Activated naive CD4-positive, alpha-beta T cell treated with anti-CD3 and anti-CD28 coated beads for 36 hours (primary cell): Measurements from ENCODE around the gene AP1M2. TPM values are rescaled to one million over a fixed set of nuclear protein-coding genes. Genes with fewer than 3 reads are reported as not detected.
"Not testable (repeated sequence)": the region's sequence is repeated elsewhere in the genome, so short reads cannot be mapped to it uniquely, and the experiment has no call there.

Source experiments
- CTCF ChIA-PET: fragments of 350-600 bp; sonication (Branson Sonifier 250); formaldehyde crosslinking; loops from one replicate; lab custom pipeline; 2021; ENCODE audit warnings: antibody characterized with exemption; lab: Charles Lee
- DNase-seq: peaks from one replicate; pipeline ENCODE4 v3.0.0-alpha.2; 2020
- H3K27ac Mint-ChIP-seq: one replicate; pipeline ENCODE4 v1.8.0; 2021; ENCODE audit warnings: mild to moderate bottlenecking, mixed read lengths
- H3K27me3 Mint-ChIP-seq: one replicate; pipeline ENCODE4 v1.8.0; 2021; ENCODE audit warnings: low read depth, mixed read lengths
- H3K36me3 Mint-ChIP-seq: one replicate; pipeline ENCODE4 v1.8.0; 2021; ENCODE audit warnings: low read depth, mixed read lengths
- H3K4me1 Mint-ChIP-seq: one replicate; pipeline ENCODE4 v1.8.0; 2021; ENCODE audit warnings: low read depth, mixed read lengths
- H3K4me3 Mint-ChIP-seq: one replicate; pipeline ENCODE4 v1.8.0; 2021; ENCODE audit warnings: mild to moderate bottlenecking, moderate library complexity, mixed read lengths
- H3K9me3 Mint-ChIP-seq: one replicate; pipeline ENCODE4 v1.8.0; 2021; ENCODE audit warnings: mixed read lengths
- intact Hi-C: fragments of 100-400 bp; cut with micrococcal nuclease; formaldehyde crosslinking; loops from one replicate; pipeline ENCODE4 v1.15.1; 2023
- total RNA-seq, 2 experiments: library from RNA; stranded (reverse); gene quantifications; one replicate each; pipeline ENCODE4 v1.2.3, GENCODE V29; 2021

The AP1M2 gene
- total RNA-seq, 2 experiments from 2014 or later, result not detected

- Mint-ChIP-seq H3K4me3 (peak overlapping the region; percentile 85), H3K4me1 (peaks cover 14% of the 10 kb centered on the region), H3K36me3 (peaks cover 5% of the 10 kb centered on the region), H3K27me3 (no peaks in the 10 kb centered on the region), H3K9me3 (no peaks in the 10 kb centered on the region), H3K27ac (peak overlapping the region; percentile 84)
- CTCF ChIA-PET, result interaction anchor here (0.6 to 2.1 kb wide), 2 partner anchors 38 to 52 kb away, joined by 3 to 8 read pairs; no protein-coding TSS in a partner anchor
- intact Hi-C loops, result no loop called here
- peak; percentile 25 for DNase-seq
Observed at GRCh38 chr19:10544753-10545251, 42.3 kb downstream of the AP1M2 start.

- peaks cover 14% of the 10 kb centered on the region for H3K4me1 Mint-ChIP-seq
- CTCF ChIA-PET, result interaction anchor here (2.1 kb wide), 1 partner anchor 38 kb away, joined by 8 read pairs; no protein-coding TSS in a partner anchor
- peak overlapping the region; percentile 84 for H3K27ac Mint-ChIP-seq
- intact Hi-C loops, result no loop called here
- peaks cover 5% of the 10 kb centered on the region for H3K36me3 Mint-ChIP-seq
- no peaks in the 10 kb centered on the region for H3K27me3 Mint-ChIP-seq
- no peaks in the 10 kb centered on the region for H3K9me3 Mint-ChIP-seq
- DNase-seq, result peak; percentile 30
- peak overlapping the region; percentile 85 for H3K4me3 Mint-ChIP-seq
Observed at GRCh38 chr19:10544242-10544752, 42.8 kb downstream of the AP1M2 start.

GRCh38 chr19:10543420-10544241 is 43.5 kb downstream of the AP1M2 start, which contains the start of gene ATG4D:
Gene ATG4D (plus strand): TSS chr19:10543904. CDS start chr19:10544091, 187 bp downstream.
- H3K9me3 Mint-ChIP-seq, result no peaks in the 10 kb centered on the region
- peak; percentile 78 for DNase-seq
- peaks cover 16% of the 10 kb centered on the region for H3K4me1 Mint-ChIP-seq
- CTCF ChIA-PET, result interaction anchor here (1.3 to 3.5 kb wide), 2 partner anchors 28 to 38 kb away, joined by 4 to 28 read pairs; no protein-coding TSS in a partner anchor
- H3K36me3 Mint-ChIP-seq, result peaks cover 5% of the 10 kb centered on the region
- H3K27ac Mint-ChIP-seq, result peak within 1 kb of the TSS; percentile 84
- H3K27me3 Mint-ChIP-seq, result peaks cover 5% of the 10 kb centered on the region
- peak within 1 kb of the TSS; percentile 85 for H3K4me3 Mint-ChIP-seq
- intact Hi-C loops, result loop anchor here (1.0 to 2.0 kb wide), 3 partner anchors 23 to 112 kb away; partner anchors contain the start of gene KRI1

GRCh38 chr19:10543059-10543419 is 44.1 kb downstream of the AP1M2 start:
- H3K27me3 Mint-ChIP-seq, result peaks cover 11% of the 10 kb centered on the region
- peaks cover 16% of the 10 kb centered on the region for H3K4me1 Mint-ChIP-seq
- no peaks in the 10 kb centered on the region for H3K9me3 Mint-ChIP-seq
- peak overlapping the region; percentile 78 for H3K4me3 Mint-ChIP-seq
- peaks cover 5% of the 10 kb centered on the region for H3K36me3 Mint-ChIP-seq
- DNase-seq, result no peak
- intact Hi-C loops, result loop anchor here (1.0 to 2.0 kb wide), 3 partner anchors 23 to 112 kb away; partner anchors contain the start of gene KRI1
- CTCF ChIA-PET, result interaction anchor here (0.7 to 3.5 kb wide), 5 partner anchors 18 to 37 kb away, joined by 3 to 28 read pairs (median 4); no protein-coding TSS in a partner anchor
- peak overlapping the region; percentile 59 for H3K27ac Mint-ChIP-seq

GRCh38 chr19:10539016-10539415 is 48.1 kb downstream of the AP1M2 start:
- H3K9me3 Mint-ChIP-seq, CTCF ChIA-PET, intact Hi-C loops, H3K4me3 Mint-ChIP-seq, DNase-seq, H3K4me1 Mint-ChIP-seq, H3K27ac Mint-ChIP-seq, H3K36me3 Mint-ChIP-seq: not testable (repeated sequence)
- peaks cover 15% of the 10 kb centered on the region for H3K27me3 Mint-ChIP-seq

GRCh38 chr19:10538204-10538983 is 48.7 kb downstream of the AP1M2 start:
- peaks cover 5% of the 10 kb centered on the region for H3K4me1 Mint-ChIP-seq
- no peak overlapping the region for H3K27ac Mint-ChIP-seq
- DNase-seq, result no peak
- H3K27me3 Mint-ChIP-seq, result peaks cover 15% of the 10 kb centered on the region
- no peaks in the 10 kb centered on the region for H3K36me3 Mint-ChIP-seq
- intact Hi-C loops, result no loop called here
- CTCF ChIA-PET, result interaction anchor here (0.9 kb wide), 1 partner anchor 25 kb away, joined by 3 read pairs; no protein-coding TSS in a partner anchor
- H3K4me3 Mint-ChIP-seq, result no peak overlapping the region
- H3K9me3 Mint-ChIP-seq, result no peaks in the 10 kb centered on the region

GRCh38 chr19:10537668-10538067 is 49.4 kb downstream of the AP1M2 start:
- no peak overlapping the region for H3K27ac Mint-ChIP-seq
- H3K4me3 Mint-ChIP-seq, result no peak overlapping the region
- H3K27me3 Mint-ChIP-seq, result peaks cover 15% of the 10 kb centered on the region
- no peaks in the 10 kb centered on the region for H3K9me3 Mint-ChIP-seq
- CTCF ChIA-PET, result interaction anchor here (0.6 to 0.9 kb wide), 2 partner anchors 25 to 34 kb away, joined by 3 to 6 read pairs; no protein-coding TSS in a partner anchor
- intact Hi-C loops, result no loop called here
- H3K4me1 Mint-ChIP-seq, result peaks cover 2% of the 10 kb centered on the region
- H3K36me3 Mint-ChIP-seq, result no peaks in the 10 kb centered on the region
- DNase-seq, result no peak

- no peaks in the 10 kb centered on the region for H3K36me3 Mint-ChIP-seq
- peaks cover 15% of the 10 kb centered on the region for H3K27me3 Mint-ChIP-seq
- CTCF ChIA-PET, result interaction anchor here (0.7 to 1.7 kb wide), 5 partner anchors 13 to 165 kb away, joined by 3 to 10 read pairs (median 3); partner anchors contain the start of gene QTRT1
Observed at GRCh38 chr19:10535613-10536012, 51.5 kb downstream of the AP1M2 start.

GRCh38 chr19:10533646-10534386 is 53.3 kb downstream of the AP1M2 start:
- DNase-seq, result no peak
- peaks cover under 1% of the 10 kb centered on the region for H3K4me1 Mint-ChIP-seq
- no peak overlapping the region for H3K27ac Mint-ChIP-seq
- H3K9me3 Mint-ChIP-seq, result peaks cover 2% of the 10 kb centered on the region
- intact Hi-C loops, result no loop called here
- CTCF ChIA-PET, result interaction anchor here (0.8 to 1.7 kb wide), 3 partner anchors 22 to 166 kb away, joined by 3 to 10 read pairs (median 3); no protein-coding TSS in a partner anchor
- H3K27me3 Mint-ChIP-seq, result peaks cover 12% of the 10 kb centered on the region
- H3K4me3 Mint-ChIP-seq, result no peak overlapping the region
- no peaks in the 10 kb centered on the region for H3K36me3 Mint-ChIP-seq

More at GRCh38 chr19:10535613-10536012, 51.5 kb downstream of the AP1M2 start:
- DNase-seq, result no peak
- Mint-ChIP-seq H3K9me3 (peaks cover 2% of the 10 kb centered on the region), H3K4me3 (no peak overlapping the region), H3K4me1 (peaks cover 2% of the 10 kb centered on the region), H3K27ac (no peak overlapping the region)
- intact Hi-C loops, result no loop called here

GRCh38 chr19:10532457-10532856 is 54.7 kb downstream of the AP1M2 start:
- intact Hi-C loops, result no loop called here
- DNase-seq, result no peak
- H3K4me1 Mint-ChIP-seq, result no peaks in the 10 kb centered on the region
- H3K9me3 Mint-ChIP-seq, result peaks cover 2% of the 10 kb centered on the region
- CTCF ChIA-PET, result interaction anchor here (0.7 to 0.9 kb wide), 2 partner anchors 10 to 233 kb away, joined by 3 read pairs; no protein-coding TSS in a partner anchor
- H3K4me3 Mint-ChIP-seq, result no peak overlapping the region
- H3K27me3 Mint-ChIP-seq, result peaks cover 3% of the 10 kb centered on the region
- H3K36me3 Mint-ChIP-seq, result no peaks in the 10 kb centered on the region
- H3K27ac Mint-ChIP-seq, result no peak overlapping the region

- H3K4me1 Mint-ChIP-seq, H3K4me3 Mint-ChIP-seq, H3K27me3 Mint-ChIP-seq, intact Hi-C loops, H3K9me3 Mint-ChIP-seq, H3K36me3 Mint-ChIP-seq, H3K27ac Mint-ChIP-seq, DNase-seq: not testable (repeated sequence)
- CTCF ChIA-PET, result interaction anchor here (0.6 kb wide), 1 partner anchor 11 kb away, joined by 3 read pairs; no protein-coding TSS in a partner anchor
Observed at GRCh38 chr19:10526887-10527286, 60.2 kb downstream of the AP1M2 start.
